Ishikawa (cell line): ENCODE measurements around the gene C16orf74.

Source experiments
- CREB1 ChIP-seq: IDR thresholded peaks from 2 replicates; pipeline ENCODE4 v1.6.1; 2012; ENCODE audit warnings: low read depth
- EGR1 ChIP-seq: IDR thresholded peaks from 2 replicates; pipeline ENCODE4 v1.6.1; 2012
- EP300 ChIP-seq: IDR thresholded peaks from 2 replicates; pipeline ENCODE4 v1.6.1; 2012; ENCODE audit warnings: borderline replicate concordance
- FOXM1 ChIP-seq: IDR thresholded peaks from 2 replicates; pipeline ENCODE4 v1.6.1; 2012; ENCODE audit warnings: low read depth, borderline replicate concordance
- RAD21 ChIP-seq: IDR thresholded peaks from 2 replicates; pipeline ENCODE4 v1.6.1; 2012; ENCODE audit warnings: low read depth
- TAF1 ChIP-seq: IDR thresholded peaks from 2 replicates; pipeline ENCODE4 v1.6.1; 2012; ENCODE audit warnings: low read depth, mild to moderate bottlenecking
- TCF12 ChIP-seq: IDR thresholded peaks from 2 replicates; pipeline ENCODE4 v1.6.1; 2012; ENCODE audit warnings: low read depth
- TEAD4 ChIP-seq: IDR thresholded peaks from 2 replicates; pipeline ENCODE4 v1.6.1; 2012
- YY1 ChIP-seq: IDR thresholded peaks from 2 replicates; pipeline ENCODE4 v1.6.1; 2012; ENCODE audit warnings: low read depth
- ZBTB7A ChIP-seq: IDR thresholded peaks from 2 replicates; pipeline ENCODE4 v1.6.1; 2012; ENCODE audit warnings: low read depth
- TF ChIP-seq, protein P1 (sequence below): IDR thresholded peaks from 2 replicates; pipeline ENCODE4 v1.6.1; 2012; ENCODE audit warnings: low read depth, mild to moderate bottlenecking
- TF ChIP-seq, protein P2 (sequence below): IDR thresholded peaks from 2 replicates; pipeline ENCODE4 v1.6.1; 2012
- TF ChIP-seq, protein P3 (sequence below): IDR thresholded peaks from 2 replicates; pipeline ENCODE4 v1.6.1; 2012

DNA sequence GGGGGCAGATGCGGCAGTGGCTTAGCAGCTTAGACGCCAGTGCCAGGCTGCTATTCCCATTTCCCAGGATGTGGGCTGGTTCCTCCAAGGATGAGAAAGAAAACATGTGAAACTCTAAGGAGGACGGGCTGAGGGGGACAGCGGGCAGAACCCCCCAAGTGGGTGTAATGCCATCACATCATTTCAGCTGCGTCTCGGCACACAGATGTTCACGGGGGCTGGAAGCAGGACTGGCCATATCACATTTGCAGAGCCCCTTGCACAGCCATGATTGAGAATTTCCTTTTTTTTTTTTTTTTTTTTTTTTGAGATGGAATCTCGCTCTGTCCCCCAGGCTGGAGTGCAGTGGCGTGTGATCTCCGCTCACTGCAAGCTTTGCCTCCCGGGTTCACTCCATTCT is 46.9 kb downstream of the C16orf74 start:
- TF ChIP-seq EP300 (no peak), TEAD4 (no peak), EGR1 (no peak), TCF12 (no peak), YY1 (no peak), FOXM1 (no peak), TAF1 (no peak), ZBTB7A (no peak), RAD21 (no peak), CREB1 (no peak)
- TF ChIP-seq, protein P1, sequence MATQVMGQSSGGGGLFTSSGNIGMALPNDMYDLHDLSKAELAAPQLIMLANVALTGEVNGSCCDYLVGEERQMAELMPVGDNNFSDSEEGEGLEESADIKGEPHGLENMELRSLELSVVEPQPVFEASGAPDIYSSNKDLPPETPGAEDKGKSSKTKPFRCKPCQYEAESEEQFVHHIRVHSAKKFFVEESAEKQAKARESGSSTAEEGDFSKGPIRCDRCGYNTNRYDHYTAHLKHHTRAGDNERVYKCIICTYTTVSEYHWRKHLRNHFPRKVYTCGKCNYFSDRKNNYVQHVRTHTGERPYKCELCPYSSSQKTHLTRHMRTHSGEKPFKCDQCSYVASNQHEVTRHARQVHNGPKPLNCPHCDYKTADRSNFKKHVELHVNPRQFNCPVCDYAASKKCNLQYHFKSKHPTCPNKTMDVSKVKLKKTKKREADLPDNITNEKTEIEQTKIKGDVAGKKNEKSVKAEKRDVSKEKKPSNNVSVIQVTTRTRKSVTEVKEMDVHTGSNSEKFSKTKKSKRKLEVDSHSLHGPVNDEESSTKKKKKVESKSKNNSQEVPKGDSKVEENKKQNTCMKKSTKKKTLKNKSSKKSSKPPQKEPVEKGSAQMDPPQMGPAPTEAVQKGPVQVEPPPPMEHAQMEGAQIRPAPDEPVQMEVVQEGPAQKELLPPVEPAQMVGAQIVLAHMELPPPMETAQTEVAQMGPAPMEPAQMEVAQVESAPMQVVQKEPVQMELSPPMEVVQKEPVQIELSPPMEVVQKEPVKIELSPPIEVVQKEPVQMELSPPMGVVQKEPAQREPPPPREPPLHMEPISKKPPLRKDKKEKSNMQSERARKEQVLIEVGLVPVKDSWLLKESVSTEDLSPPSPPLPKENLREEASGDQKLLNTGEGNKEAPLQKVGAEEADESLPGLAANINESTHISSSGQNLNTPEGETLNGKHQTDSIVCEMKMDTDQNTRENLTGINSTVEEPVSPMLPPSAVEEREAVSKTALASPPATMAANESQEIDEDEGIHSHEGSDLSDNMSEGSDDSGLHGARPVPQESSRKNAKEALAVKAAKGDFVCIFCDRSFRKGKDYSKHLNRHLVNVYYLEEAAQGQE = no peak
- TF ChIP-seq, protein P2, sequence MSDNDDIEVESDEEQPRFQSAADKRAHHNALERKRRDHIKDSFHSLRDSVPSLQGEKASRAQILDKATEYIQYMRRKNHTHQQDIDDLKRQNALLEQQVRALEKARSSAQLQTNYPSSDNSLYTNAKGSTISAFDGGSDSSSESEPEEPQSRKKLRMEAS = no peak
- TF ChIP-seq, protein P3, sequence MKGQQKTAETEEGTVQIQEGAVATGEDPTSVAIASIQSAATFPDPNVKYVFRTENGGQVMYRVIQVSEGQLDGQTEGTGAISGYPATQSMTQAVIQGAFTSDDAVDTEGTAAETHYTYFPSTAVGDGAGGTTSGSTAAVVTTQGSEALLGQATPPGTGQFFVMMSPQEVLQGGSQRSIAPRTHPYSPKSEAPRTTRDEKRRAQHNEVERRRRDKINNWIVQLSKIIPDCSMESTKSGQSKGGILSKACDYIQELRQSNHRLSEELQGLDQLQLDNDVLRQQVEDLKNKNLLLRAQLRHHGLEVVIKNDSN = no peak
